Measurements from ENCODE around the gene SYT3. TPM values are rescaled to one million over a fixed set of nuclear protein-coding genes. Genes with fewer than 3 reads are reported as not detected.
"Not testable (repeated sequence)": the region's sequence is repeated elsewhere in the genome, so short reads cannot be mapped to it uniquely, and the experiment has no call there.

SYT3 gene
- total and polyA plus RNA-seq, 5 experiments from 2014 or later = 0.51 to 2.7 (median 1.7) TPM

DNA sequence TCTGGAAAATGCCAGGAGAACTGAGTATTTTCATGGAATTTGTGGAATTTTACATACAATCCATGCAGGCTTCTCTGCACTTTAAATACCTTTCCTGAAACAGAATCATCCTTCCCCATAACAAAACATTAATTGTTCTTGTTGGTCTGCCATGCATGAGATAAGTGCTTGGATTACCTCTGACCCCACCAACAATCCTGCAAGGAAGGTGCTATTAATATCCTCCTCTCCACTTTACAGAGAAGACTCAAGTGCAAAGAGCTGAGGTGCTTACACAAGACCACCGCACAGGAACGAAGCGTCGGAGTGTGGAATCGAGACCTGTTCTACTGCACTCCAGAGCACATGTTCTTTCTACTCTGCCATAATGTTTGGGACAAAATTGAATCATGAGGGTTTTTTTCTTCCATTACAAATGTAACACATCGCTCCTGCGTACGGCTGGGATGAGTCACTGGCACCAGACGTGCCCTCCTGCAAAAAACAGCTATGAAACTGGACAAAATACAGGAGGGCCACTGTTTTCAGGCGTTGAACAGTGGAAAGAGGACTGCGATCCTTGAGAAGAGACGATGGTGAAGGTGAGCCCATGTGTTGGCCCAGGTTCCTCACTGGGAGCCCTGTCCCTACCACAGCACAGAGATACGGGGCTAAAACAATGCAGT lies 58.6 kb downstream of the SYT3 start:
- Mint-ChIP-seq H3K36me3 (peaks cover 0 to 3% (median 0%) of the 10 kb centered on the region in 3 donors), H3K4me1 (no peaks in the 10 kb centered on the region), H3K27me3 (peaks cover 10 to 54% (median 33%) of the 10 kb centered on the region in 5 donors), H3K9me3 (peaks cover 0 to 4% (median 0%) of the 10 kb centered on the region in 9 donors), H3K27ac (no peak overlapping the region), H3K4me3 (no peak overlapping the region)
- POLR2A ChIA-PET = no interaction called here
- DNase-seq (no peak), ATAC-seq (no peak)

DNA sequence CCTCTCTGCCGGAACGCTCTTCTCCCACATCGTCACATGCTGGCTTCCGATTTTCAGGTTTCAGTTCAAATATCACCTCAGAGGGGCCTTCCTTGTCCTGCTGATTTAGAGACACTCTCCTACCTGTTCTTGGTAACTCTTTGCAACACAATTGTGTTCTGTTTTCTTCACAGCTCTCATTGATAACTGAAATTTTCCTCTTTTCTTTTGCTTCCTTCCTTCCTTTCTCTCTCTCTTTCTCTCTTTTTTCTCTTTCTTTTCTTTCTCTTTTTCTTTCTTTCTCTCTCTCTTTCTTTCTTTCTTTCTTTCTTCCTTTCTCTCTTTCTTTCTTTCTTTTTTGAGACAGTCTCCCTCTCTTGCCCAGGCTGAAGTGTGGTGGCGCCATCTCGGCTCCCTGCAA lies 59.4 kb downstream of the SYT3 start:
- no peak overlapping the region for H3K4me3 Mint-ChIP-seq
- H3K4me1 Mint-ChIP-seq = no peaks in the 10 kb centered on the region
- peaks cover 10 to 53% (median 33%) of the 10 kb centered on the region in 5 donors for H3K27me3 Mint-ChIP-seq
- no peak overlapping the region for H3K27ac Mint-ChIP-seq
- POLR2A ChIA-PET = no interaction called here
- peaks cover 0 to 4% (median 0%) of the 10 kb centered on the region in 9 donors for H3K9me3 Mint-ChIP-seq
- no peak for DNase-seq
- ATAC-seq = no peak
- peaks cover 0 to 3% (median 0%) of the 10 kb centered on the region in 3 donors for H3K36me3 Mint-ChIP-seq

DNA sequence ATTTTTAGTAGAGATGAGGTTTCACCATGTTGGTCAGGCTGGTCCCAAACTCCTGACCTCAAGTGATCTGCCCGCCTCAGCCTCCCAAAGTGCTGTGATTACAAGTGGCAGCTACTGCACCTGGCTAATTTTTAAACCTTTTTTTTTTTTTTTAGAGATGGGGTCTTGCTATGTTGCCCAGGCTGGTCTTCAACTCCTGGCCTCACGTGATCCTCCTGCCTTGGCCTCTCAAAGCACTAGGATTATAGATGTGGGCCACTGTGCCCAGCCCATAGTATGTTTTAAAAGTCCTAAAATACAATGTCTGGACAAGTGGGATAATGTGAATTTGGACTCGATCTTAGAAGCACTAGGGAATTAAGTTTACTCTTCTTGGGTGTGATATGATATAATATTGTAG lies 62.9 kb downstream of the SYT3 start:
- not testable (repeated sequence) for H3K4me3 Mint-ChIP-seq, H3K27ac Mint-ChIP-seq, DNase-seq

DNA sequence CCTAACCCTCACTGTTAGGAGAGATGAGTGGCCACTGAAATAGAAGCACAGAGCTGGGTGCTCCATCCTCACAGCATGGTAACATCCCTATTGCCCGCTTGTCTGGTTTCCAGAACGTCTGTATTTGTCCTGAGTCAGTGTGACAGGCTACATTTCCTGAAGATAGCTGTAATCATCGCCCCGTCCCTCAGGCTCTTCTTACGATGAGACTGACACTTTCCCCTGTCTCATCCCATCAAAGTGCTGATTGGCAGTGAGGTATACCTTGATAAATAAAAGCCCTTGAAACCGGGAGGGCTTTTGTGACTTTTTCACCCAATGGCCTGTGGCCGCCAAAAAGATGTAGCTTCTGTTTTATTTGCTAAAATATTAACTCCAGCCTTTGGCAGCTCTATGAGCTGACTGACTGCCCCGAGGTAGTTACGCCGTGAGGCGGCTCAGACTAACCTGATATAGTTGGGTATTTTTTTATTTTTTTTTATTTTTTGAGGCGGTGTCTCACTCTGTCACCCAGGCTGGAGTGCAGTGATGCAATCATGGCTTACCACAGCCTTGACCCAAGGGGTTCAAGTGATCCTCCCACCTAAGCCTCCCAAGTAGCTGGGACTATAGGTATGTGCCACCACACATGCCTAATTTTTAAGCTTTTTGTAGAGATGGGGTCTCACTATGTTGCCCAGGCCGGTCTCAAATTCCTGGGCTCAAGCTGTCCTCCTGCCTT lies 65.8 kb downstream of the SYT3 start:
- POLR2A ChIA-PET = no interaction called here
- H3K36me3 Mint-ChIP-seq = no peaks in the 10 kb centered on the region
- peaks cover 11 to 55% (median 39%) of the 10 kb centered on the region in 5 donors for H3K27me3 Mint-ChIP-seq
- no peaks in the 10 kb centered on the region for H3K9me3 Mint-ChIP-seq
- DNase-seq (no peak), ATAC-seq (no peak)
- no peak overlapping the region for H3K27ac Mint-ChIP-seq
- no peaks in the 10 kb centered on the region for H3K4me1 Mint-ChIP-seq
- H3K4me3 Mint-ChIP-seq = no peak overlapping the region

More for the DNA sequence above, 62.9 kb downstream of the SYT3 start:
- H3K4me1 Mint-ChIP-seq, ATAC-seq, H3K9me3 Mint-ChIP-seq, H3K36me3 Mint-ChIP-seq: not testable (repeated sequence)
- POLR2A ChIA-PET = interaction anchor here (0.5 kb wide), 1 partner anchor 11 kb away, joined by 6 read pairs; no protein-coding TSS in a partner anchor
- H3K27me3 Mint-ChIP-seq = peaks cover 7 to 50% (median 34%) of the 10 kb centered on the region in 5 donors

Other genes with a start within 250 kb of the SYT3 start
- 1 to 10 TPM; 4.5 to 5.6 TPM for gene SPIB, start 220.9 kb downstream of the SYT3 start, total RNA-seq
- under 1 TPM in 2 of 3 donors, not detected in 1; 0.10 to 0.32 TPM for gene SPIB, start 220.9 kb downstream of the SYT3 start, polyA plus RNA-seq
- gene MYBPC2, start 207.0 kb downstream of the SYT3 start, total RNA-seq = not detected
- not detected for gene MYBPC2, start 207.0 kb downstream of the SYT3 start, polyA plus RNA-seq
- 10 to 100 TPM; 83.5 to 84.4 TPM for gene EMC10, start 163.4 kb downstream of the SYT3 start, total RNA-seq
- 10 to 100 TPM in 1 of 3 donors, 1 to 10 TPM in 2; 8.3 to 11.2 (median 9.6) TPM for gene EMC10, start 163.4 kb downstream of the SYT3 start, polyA plus RNA-seq
- under 1 TPM in 1 of 2 experiments, not detected in 1; 0.94 TPM for gene GARIN5A, start 163.0 kb downstream of the SYT3 start, total RNA-seq
- 1 to 10 TPM in 1 of 3 donors, under 1 TPM in 2; 0.65 to 1.7 (median 0.96) TPM for gene GARIN5A, start 163.0 kb downstream of the SYT3 start, polyA plus RNA-seq
- gene JOSD2, start 128.7 kb downstream of the SYT3 start, total RNA-seq = 10 to 100 TPM; 22.8 to 25.6 TPM
- 10 to 100 TPM; 19.8 to 26.2 (median 22.8) TPM for gene JOSD2, start 128.7 kb downstream of the SYT3 start, polyA plus RNA-seq
- gene ASPDH, start 126.0 kb downstream of the SYT3 start, total RNA-seq = not detected
- 1 to 10 TPM in 1 of 3 donors, not detected in 2; 1.4 TPM for gene ASPDH, start 126.0 kb downstream of the SYT3 start, polyA plus RNA-seq
- gene LRRC4B, start 71.4 kb downstream of the SYT3 start, total RNA-seq = not detected
- not detected for gene LRRC4B, start 71.4 kb downstream of the SYT3 start, polyA plus RNA-seq
- 1 to 10 TPM; 1.9 to 2.4 TPM for gene C19orf81, start 9.6 kb upstream of the SYT3 start, total RNA-seq
- gene C19orf81, start 9.6 kb upstream of the SYT3 start, polyA plus RNA-seq = 1 to 10 TPM; 1.2 to 5.3 (median 1.8) TPM
- gene SHANK1, start 79.9 kb upstream of the SYT3 start, total RNA-seq = under 1 TPM; 0.26 to 0.30 TPM
- under 1 TPM in 2 of 3 donors, not detected in 1; 0.43 to 0.96 TPM for gene SHANK1, start 79.9 kb upstream of the SYT3 start, polyA plus RNA-seq
- gene CLEC11A, start 83.5 kb upstream of the SYT3 start, total RNA-seq = 10 to 100 TPM; 12.4 to 14.0 TPM
- gene CLEC11A, start 83.5 kb upstream of the SYT3 start, polyA plus RNA-seq = 10 to 100 TPM in 2 of 3 donors, 1 to 10 TPM in 1; 9.4 to 15.8 (median 11.1) TPM
- not detected for gene GPR32, start 130.6 kb upstream of the SYT3 start, total RNA-seq
- not detected for gene GPR32, start 130.6 kb upstream of the SYT3 start, polyA plus RNA-seq
- gene ACP4, start 150.5 kb upstream of the SYT3 start, total RNA-seq = not detected
- gene ACP4, start 150.5 kb upstream of the SYT3 start, polyA plus RNA-seq = under 1 TPM in 1 of 3 donors, not detected in 2; 0.14 TPM
- gene KLK1, start 183.9 kb upstream of the SYT3 start, total RNA-seq = not detected
- not detected for gene KLK1, start 183.9 kb upstream of the SYT3 start, polyA plus RNA-seq
- not detected for gene KLK15, start 193.7 kb upstream of the SYT3 start, total RNA-seq
- gene KLK15, start 193.7 kb upstream of the SYT3 start, polyA plus RNA-seq = not detected
- not detected for gene KLK3, start 215.0 kb upstream of the SYT3 start, total RNA-seq
- not detected for gene KLK3, start 215.0 kb upstream of the SYT3 start, polyA plus RNA-seq
- gene KLK2, start 233.6 kb upstream of the SYT3 start, total RNA-seq = not detected
- not detected for gene KLK2, start 233.6 kb upstream of the SYT3 start, polyA plus RNA-seq